Activated naive CD4-positive, alpha-beta T cell treated with Interleukin-2 at 50 U/mL for 16 hours (primary cell): ENCODE measurements around the gene PLOD2.

Experiments used
- DNase-seq: peaks from one replicate; pipeline ENCODE4 v3.0.0-alpha.2; 2020

Gene PLOD2

GRCh38 chr3:146093896-146094295 is 67.1 kb downstream of the PLOD2 start:
- no peak for DNase-seq

DNA sequence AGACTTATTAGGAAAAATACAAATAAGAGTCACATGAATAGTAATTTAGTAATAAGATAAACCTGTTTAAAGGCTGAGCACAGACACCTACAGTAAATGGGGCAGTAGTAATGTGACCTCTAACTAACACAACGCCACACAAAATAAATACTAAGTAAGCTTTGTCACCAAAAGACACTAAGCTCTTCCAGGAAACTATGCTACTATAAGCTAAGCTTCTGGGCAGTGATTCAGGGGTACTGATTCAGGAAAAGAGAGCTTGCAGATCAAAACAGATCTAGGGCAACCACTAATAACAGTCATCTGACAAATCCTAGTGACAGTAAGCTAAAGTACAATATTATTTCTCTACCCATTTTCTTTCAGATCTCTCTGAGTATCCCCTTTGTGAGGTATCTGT is 68.8 kb downstream of the PLOD2 start:
- DNase-seq: no peak

- no peak for DNase-seq
Measured at GRCh38 chr3:146091397-146091796, 69.6 kb downstream of the PLOD2 start.

- DNase-seq: no peak
Measured at GRCh38 chr3:146090521-146090920, 70.5 kb downstream of the PLOD2 start.

GRCh38 chr3:146088840-146089239 is 72.1 kb downstream of the PLOD2 start:
- no peak for DNase-seq

GRCh38 chr3:146087116-146087515 is 73.9 kb downstream of the PLOD2 start:
- DNase-seq: no peak

DNA sequence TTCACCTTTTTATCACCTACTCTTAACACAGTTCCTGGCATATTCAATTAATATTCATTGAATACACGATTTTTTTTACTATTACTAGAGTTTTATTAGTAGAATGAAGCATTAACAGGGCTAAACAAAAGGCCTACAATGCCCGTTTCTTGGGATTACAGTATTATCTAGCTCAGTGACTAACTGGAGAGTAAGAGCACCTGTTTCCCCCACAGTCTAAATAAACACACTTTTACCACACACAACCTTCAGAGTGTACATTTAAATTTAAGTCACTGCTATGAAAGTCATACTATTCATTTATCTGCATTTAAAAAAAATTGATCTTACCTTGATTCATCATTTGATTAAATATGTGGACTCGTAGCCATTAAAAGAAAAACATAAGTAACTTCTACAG is 74.8 kb downstream of the PLOD2 start:
- no peak for DNase-seq

DNA sequence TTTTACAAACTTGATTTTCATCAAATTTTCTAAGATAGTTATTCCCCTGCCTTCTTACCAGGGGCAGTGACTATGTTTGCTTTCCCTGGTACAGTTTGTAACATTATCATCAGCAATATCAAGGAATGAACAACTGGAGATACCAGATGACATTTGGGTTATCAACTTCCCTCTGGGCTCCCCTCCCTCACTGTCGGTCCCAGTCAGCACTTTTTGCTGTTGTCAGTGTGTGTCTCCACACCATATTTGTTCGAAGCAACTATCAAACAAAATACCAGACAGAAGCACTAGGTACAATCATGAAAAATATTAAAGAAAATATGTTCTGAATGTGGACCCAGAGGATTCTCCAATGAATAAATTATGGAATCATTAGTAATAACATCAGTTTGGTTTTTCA is 75.3 kb downstream of the PLOD2 start:
- DNase-seq: no peak

GRCh38 chr3:146080578-146080977 is 80.4 kb downstream of the PLOD2 start:
- DNase-seq: no peak

DNA sequence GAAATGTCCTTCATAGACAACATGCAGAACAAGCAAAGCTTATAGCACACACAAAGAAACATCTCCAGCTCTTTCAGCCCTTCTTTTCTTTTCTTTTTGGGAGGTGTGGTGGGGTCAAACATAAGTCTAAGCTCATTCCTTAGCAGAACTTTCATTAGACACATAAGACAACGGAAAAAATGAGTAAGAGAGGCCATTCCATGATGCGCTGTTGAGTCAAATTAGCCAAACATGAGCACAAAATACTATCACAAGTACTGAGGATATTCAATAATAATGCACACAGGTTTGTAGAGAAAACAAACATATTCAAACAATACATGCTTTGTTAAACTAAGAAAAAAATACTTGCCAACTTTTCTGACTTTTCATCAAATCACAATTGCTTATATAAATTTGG is 83.0 kb downstream of the PLOD2 start:
- no peak for DNase-seq

GRCh38 chr3:146077181-146077580 is 83.8 kb downstream of the PLOD2 start:
- no peak for DNase-seq

GRCh38 chr3:146072824-146073223 is 88.2 kb downstream of the PLOD2 start:
- no peak for DNase-seq

DNA sequence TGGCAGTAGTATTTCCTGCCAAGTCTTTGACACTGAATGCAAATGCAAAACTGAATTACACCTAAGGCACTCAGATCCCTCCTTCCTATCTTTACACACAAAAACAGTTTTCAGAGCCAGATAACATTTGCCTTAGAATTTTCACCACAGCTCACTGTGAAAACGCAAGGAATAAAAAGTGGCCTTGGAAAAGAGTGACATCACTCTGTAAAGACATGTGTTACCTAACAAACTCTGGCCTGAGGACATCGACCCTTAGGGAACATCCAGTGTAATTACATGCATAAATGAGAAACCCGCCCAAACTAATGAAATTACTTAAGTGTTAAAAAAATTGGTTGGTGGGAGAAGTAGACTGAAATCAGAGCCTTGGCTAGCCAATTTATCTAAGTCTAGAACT is 88.9 kb downstream of the PLOD2 start:
- no peak for DNase-seq

DNA sequence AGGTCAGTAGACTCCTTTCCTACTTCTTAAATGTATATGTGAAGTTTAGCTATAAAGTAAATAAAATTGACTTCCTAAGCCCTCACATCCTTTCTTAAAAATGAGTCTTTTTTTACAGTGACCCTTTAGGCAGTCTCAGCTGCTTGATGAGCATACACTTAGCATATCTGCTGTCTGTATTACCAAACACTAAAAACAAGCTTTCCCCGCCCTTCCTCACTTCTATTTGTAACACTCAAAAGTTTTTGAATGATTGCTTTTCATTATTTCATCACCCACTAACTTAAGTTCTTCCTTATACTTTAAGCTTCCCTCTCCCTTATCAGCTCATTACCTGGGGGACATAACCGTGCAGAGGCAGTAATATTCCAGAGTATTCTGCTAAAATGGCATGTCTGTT is 89.4 kb downstream of the PLOD2 start:
- no peak for DNase-seq

GRCh38 chr3:146067048-146067447 is 93.9 kb downstream of the PLOD2 start:
- DNase-seq: no peak

DNA sequence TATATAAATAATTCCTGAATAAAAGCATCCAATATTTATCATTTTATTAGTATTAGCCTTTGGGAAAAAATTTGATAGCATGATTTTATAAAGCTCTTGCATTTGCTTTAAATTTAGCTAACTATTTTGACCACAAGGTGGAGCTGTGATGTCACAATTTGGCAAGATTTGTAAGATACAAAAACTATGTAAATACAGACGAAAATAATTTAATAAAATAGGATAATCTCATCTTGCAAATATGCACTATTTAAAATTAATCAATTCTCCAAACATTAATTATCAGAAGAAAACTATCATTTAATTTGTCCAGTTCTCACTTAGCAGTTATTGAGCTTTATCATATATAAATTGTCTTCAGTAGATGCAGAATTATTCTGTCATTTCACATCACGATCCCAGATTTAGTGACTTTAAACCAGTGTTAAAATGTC is 95.4 kb downstream of the PLOD2 start:
- no peak for DNase-seq

- no peak for DNase-seq
Measured at GRCh38 chr3:146058241-146058640, 102.7 kb downstream of the PLOD2 start.

- DNase-seq: no peak
Measured at GRCh38 chr3:146052791-146053310, 108.1 kb downstream of the PLOD2 start.

GRCh38 chr3:146052056-146052790 is 108.8 kb downstream of the PLOD2 start:
- no peak for DNase-seq

- DNase-seq: no peak
Measured at GRCh38 chr3:146050691-146051090, 110.3 kb downstream of the PLOD2 start.

DNA sequence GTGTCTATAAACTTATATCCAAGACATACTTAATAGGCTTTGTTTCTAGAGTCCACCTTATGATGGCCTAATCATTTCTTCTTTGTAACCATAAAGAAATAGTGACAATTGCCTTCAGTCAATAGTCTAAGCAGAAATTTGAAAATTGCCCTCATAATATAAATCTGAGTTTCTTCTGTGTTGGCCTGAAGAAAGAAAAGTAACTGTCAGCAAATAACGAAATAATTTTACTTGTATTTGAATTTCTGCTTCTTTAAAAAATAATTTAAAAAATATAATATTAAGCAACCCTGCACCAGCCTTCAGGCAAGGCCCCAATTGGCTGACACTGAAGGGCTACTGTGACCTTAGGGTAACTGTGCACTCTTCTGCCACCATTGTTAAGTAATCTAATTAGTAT is 113.5 kb downstream of the PLOD2 start:
- DNase-seq: no peak

DNA sequence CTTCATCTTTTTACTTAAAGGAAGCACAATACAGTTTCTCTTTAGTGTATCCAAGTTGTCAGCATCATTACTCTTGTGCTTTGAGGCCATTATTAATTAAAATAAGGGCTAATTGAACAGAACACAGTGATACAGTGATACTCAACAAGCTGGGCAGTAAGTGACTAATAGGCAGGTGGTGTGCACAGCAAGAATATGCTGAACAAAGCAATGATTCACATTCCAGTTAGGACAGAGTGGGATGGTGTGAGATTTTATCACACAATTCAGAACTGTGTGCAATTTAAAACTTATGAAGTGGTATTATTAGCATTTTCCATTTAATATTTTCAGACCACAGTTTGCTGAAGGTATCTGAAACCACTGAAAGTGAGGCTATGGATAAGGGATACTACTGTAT is 116.9 kb downstream of the PLOD2 start:
- DNase-seq: no peak

DNA sequence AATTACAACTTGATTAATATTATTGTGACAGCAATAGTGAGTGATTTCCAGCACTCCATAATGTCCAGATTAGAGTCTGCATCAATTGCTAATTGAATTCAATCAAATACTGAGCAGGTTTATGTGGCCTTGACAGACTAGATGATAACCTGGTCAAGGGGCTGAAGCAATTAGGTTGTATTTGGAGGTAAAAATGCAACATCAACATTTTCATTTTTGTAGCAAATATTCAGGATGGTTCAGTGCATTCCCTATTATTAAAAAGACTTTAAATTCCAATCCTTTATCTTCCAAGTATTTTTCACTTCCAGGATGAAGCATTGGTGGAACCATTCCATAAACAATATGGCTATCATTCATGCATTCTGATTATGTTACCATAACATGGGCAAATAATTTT is 120.4 kb downstream of the PLOD2 start:
- DNase-seq: no peak

DNA sequence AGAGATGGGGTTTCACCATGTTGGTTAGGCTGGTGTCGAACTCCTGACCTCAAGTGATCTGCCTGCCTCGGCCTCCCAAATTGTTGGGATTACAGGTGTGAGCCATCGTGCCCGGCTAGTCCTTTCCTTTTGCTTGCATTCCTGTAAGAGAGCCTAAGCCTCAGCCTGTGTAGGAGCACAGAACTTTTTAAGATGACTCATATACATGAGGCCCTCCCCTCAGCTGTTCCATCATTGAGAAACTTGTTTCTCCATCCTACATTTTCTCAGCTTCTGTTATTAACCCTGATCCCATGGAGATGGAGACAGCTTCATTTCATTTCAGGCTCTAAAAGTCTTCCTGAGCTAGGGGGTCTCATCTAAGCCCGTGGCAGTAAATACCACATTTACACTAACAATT is 123.3 kb downstream of the PLOD2 start:
- DNase-seq: no peak

DNA sequence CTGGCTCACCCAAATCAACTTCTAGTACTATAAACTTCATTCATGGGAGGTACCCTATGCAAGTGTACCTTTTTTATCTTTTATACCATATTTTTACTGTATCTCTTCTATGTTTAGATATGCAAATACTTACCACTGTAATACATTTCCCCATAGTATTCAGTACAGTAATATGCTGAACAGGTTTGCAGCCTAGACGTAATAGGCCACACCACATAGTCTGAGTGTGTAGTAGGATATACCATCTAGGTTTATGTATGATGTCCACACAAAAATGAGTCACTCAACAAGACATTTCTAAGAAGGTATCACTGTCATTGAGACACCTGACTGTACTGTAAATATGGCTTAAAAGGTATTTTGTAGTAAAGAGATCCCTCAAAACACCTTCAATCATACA is 124.7 kb downstream of the PLOD2 start:
- DNase-seq: no peak
